ENCODE measurements around the gene SSBP2. TPM values are rescaled to one million over a fixed set of nuclear protein-coding genes. Genes with fewer than 3 reads are reported as not detected.

The SSBP2 gene
- total and polyA plus RNA-seq, 2 of the 8 experiments (the other 6 are each of a cell fraction or from before 2014, with no cell fraction given): 21.5 to 36.2 TPM

- no peak overlapping the region for H3K18ac ChIP-seq (ENCODE audit: extremely low read depth, low read length)
- no peak overlapping the region for H3K4ac ChIP-seq (replicated peaks; ENCODE audit: insufficient read length, low read depth, low read length)
- H3K4me3 ChIP-seq (ENCODE audit: extremely low read depth in 1 of 4, insufficient read depth in 2 of 4, low read depth in 3 of 4, low read length in 4 of 4): no peak overlapping the region
- H2BK12ac ChIP-seq (ENCODE audit: low read depth, low read length): no peak overlapping the region
- H3K36me3 ChIP-seq (ENCODE audit: control insufficient read depth in 2 of 4, insufficient read depth in 4 of 4, low read length in 3 of 4): no peaks in the 10 kb centered on the region
- no peak overlapping the region for H3K9ac ChIP-seq (replicated peaks in 1 of 4; ENCODE audit: extremely low read depth in 1 of 4, low read depth in 3 of 4, low read length in 3 of 4)
- H3K4me1 ChIP-seq (replicated peaks in 1 of 4; ENCODE audit: control insufficient read depth in 3 of 4, insufficient read depth in 4 of 4, low read length in 3 of 4): no peaks in the 10 kb centered on the region; a peak in 1 of 7 replicates
- no peak overlapping the region for H3K4me2 ChIP-seq (ENCODE audit: insufficient read depth in 1 of 2, low read depth in 2 of 2, low read length in 2 of 2)
- H2BK15ac ChIP-seq (ENCODE audit: low read length): no peak overlapping the region
- FAIRE-seq (no peak), DNase-seq (ENCODE audit: low read depth in 1 of 2, low spot score in 2 of 2) (no peak)
- H2BK20ac ChIP-seq (ENCODE audit: low read length): no peak overlapping the region
- no peak overlapping the region for H3K14ac ChIP-seq (ENCODE audit: insufficient read length)
- H3K23ac ChIP-seq (ENCODE audit: insufficient read length): no peak overlapping the region
- H3K27ac ChIP-seq (ENCODE audit: low read depth, low read length): no peak overlapping the region
- no peaks in the 10 kb centered on the region for H3K27me3 ChIP-seq (replicated peaks in 1 of 4; ENCODE audit: control insufficient read depth in 3 of 4, extremely low read depth in 1 of 4, insufficient read depth in 3 of 4, low read length in 3 of 4)
- H4K20me1 ChIP-seq (replicated peaks in 1 of 2; ENCODE audit: control insufficient read depth in 1 of 2, insufficient read depth in 2 of 2, low read length in 2 of 2): no peaks in the 10 kb centered on the region
- H2AFZ ChIP-seq (ENCODE audit: low read length): no peak overlapping the region
- H3K56ac ChIP-seq (replicated peaks; ENCODE audit: insufficient read length, low read depth, low read length): no peak overlapping the region
- no peaks in the 10 kb centered on the region for H3K9me3 ChIP-seq (ENCODE audit: insufficient read depth in 2 of 2, low read depth in 1 of 2, low read length in 1 of 2)
- CTCF ChIA-PET (ENCODE audit: partially characterized antibody): interaction anchor here (0.6 to 1.2 kb wide), 3 partner anchors 7 to 119 kb away, joined by 3 read pairs; no protein-coding TSS in a partner anchor
- H4K5ac ChIP-seq (ENCODE audit: insufficient read length, low read depth, low read length): no peak overlapping the region
- H4K91ac ChIP-seq (replicated peaks; ENCODE audit: insufficient read length, low read length): no peak overlapping the region
- POLR2A ChIA-PET (ENCODE audit: partially characterized antibody): no interaction called here
- H2BK120ac ChIP-seq (replicated peaks; ENCODE audit: low read depth, low read length): no peak overlapping the region
- H3K79me1 ChIP-seq (ENCODE audit: low read depth, low read length): no peaks in the 10 kb centered on the region
- no peak overlapping the region for H2AK5ac ChIP-seq (ENCODE audit: low read depth, low read length)
- no peak overlapping the region for H4K8ac ChIP-seq (ENCODE audit: extremely low read depth, insufficient read depth, low read length)
- H2BK5ac ChIP-seq (ENCODE audit: low read depth, low read length): no peak overlapping the region
- no peaks in the 10 kb centered on the region for H3K23me2 ChIP-seq (ENCODE audit: low read depth, low read length)
- H3K79me2 ChIP-seq (ENCODE audit: control insufficient read depth in 1 of 2, insufficient read depth in 2 of 2, low read length in 2 of 2): no peaks in the 10 kb centered on the region
- TF ChIP-seq KDM4A (IDR thresholded peaks at IDR 0.05; ENCODE audit: low read depth, low read length, severe bottlenecking): no peak
- no peak for TF ChIP-seq CBX8 (IDR thresholded peaks at IDR 0.05; ENCODE audit: borderline replicate concordance, low read depth, low read length)
- TF ChIP-seq KDM5A (IDR thresholded peaks at IDR 0.05; ENCODE audit: low read length): no peak
- TF ChIP-seq HDAC6 (IDR thresholded peaks at IDR 0.05; ENCODE audit: low read depth, low read length): no peak
- TF ChIP-seq CTBP2 (IDR thresholded peaks at IDR 0.05; ENCODE audit: borderline replicate concordance, insufficient read depth, insufficient read length, low read length): no peak
- TF ChIP-seq EZH2 (IDR thresholded peaks at IDR 0.05; ENCODE audit: low read depth, low read length, severe bottlenecking): no peak
- no peak for TF ChIP-seq SP2 (IDR thresholded peaks at IDR 0.05; ENCODE audit: low read length)
- no peak for TF ChIP-seq HDAC2 (IDR thresholded peaks at IDR 0.05; ENCODE audit: borderline replicate concordance in 1 of 2, low read depth in 2 of 2, low read length in 2 of 2)
- no peak for TF ChIP-seq NRF1 (IDR thresholded peaks at IDR 0.05; ENCODE audit: low read depth, low read length)
- TF ChIP-seq CTCF (IDR thresholded peaks at IDR 0.05; ENCODE audit: control extremely low read depth in 1 of 3, insufficient read depth in 1 of 3, low read depth in 1 of 3, low read length in 3 of 3): no peak
- no peak for TF ChIP-seq ZNF274 (IDR thresholded peaks at IDR 0.05; ENCODE audit: borderline replicate concordance, extremely low read depth, low read length)
These were observed 234.8 kb downstream of the SSBP2 start for GRCh38 chr5:81516091-81516490.
